ENCODE data around the gene CAMKK1. TPM values are rescaled to one million over a fixed set of nuclear protein-coding genes. Genes with fewer than 3 reads are reported as not detected.
"Not testable (repeated sequence)": the region's sequence is repeated elsewhere in the genome, so short reads cannot be mapped to it uniquely, and the experiment has no call there.

CAMKK1 gene
- total RNA-seq, 2 donors from 2014 or later: 1.5 to 3.3 TPM

DNA sequence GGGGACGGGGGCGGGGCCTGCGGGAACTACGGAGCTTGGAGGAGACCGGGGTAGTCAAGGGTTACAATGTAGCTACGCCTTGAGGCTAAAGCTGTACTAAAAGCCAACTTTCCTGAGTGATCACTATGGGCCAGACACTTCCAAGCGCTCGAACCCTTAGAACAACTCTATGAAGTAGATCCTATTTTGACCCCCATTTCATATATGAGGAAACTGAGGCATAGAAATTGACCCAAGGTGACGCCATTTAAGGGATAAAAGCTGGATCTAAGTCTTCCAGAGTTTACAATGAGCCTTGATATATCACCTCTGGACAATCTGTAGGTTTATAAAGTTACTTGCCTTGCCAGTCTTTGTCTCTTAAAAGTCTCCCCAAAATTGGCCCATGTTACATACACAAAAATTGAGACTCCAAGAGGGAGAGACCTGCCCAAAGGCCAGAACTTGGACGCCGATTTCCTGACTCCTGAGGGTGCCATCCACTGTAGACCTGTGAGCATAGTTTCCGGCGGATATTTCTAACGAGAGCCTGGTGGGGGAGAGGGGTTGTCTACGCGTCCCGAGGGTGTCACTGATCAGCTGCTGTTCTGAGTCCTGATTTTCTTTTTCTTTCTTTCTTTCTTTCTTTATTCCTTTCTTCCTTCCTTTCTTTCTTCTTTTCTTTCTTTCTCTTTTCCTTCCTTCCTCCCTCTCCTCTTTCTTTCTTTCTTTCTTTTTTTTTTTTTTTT lies 46.3 kb downstream of the CAMKK1 start:
- Mint-ChIP-seq H3K4me1 (ENCODE audit: low read depth in 2 of 2) (peaks cover 17 to 26% of the 10 kb centered on the region in 2 donors), H3K4me3 (peak overlapping the region; percentile 93), H3K36me3 (peaks cover 5% of the 10 kb centered on the region), H3K27ac (peak overlapping the region in 1 of 2 donors; percentile 77), H3K9me3 (no peaks in the 10 kb centered on the region), H3K27me3 (peaks cover 1 to 11% of the 10 kb centered on the region in 2 donors)
- ATAC-seq: no peak
- DNase-seq (ENCODE audit: low spot score): no peak

GRCh38 chr17:3845621-3846436 lies 47.0 kb downstream of the CAMKK1 start, which contains the start of gene NCBP3:
Gene NCBP3, minus strand, starts transcription at chr17:3846246. Its CDS starts 23 bp downstream, at chr17:3846223.
- H3K9me3 Mint-ChIP-seq: no peaks in the 10 kb centered on the region
- peak; percentile 93 for DNase-seq (ENCODE audit: low spot score)
- H3K4me3 Mint-ChIP-seq: peak within 1 kb of the TSS; percentile 93
- H3K27ac Mint-ChIP-seq: peak within 1 kb of the TSS; percentile 77 to 93
- peaks cover 7% of the 10 kb centered on the region for H3K36me3 Mint-ChIP-seq
- H3K27me3 Mint-ChIP-seq: peaks cover 0 to 8% of the 10 kb centered on the region in 2 donors
- H3K4me1 Mint-ChIP-seq (ENCODE audit: low read depth in 2 of 2): peaks cover 22 to 32% of the 10 kb centered on the region in 2 donors
- ATAC-seq: peak; percentile 99

DNA sequence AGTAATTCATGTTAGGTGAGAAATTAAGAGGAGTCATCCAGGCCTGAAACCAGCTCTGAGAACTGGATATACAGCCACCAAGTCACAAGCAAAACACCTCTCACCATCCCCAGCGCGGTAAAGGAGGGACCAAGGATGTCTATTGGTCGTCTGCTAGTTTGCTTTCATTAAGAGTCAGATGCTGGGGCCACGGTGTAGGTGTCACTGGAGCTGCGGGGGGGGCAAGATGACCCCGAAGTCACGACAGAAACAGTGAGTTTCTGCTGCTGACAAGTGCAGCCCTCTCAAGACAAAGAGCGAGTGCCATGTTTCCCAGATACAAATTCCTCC lies 47.6 kb downstream of the CAMKK1 start:
- no peak for DNase-seq (ENCODE audit: low spot score)
- peaks cover 0 to 8% of the 10 kb centered on the region in 2 donors for H3K27me3 Mint-ChIP-seq
- H3K4me3 Mint-ChIP-seq: peak overlapping the region; percentile 93
- H3K27ac Mint-ChIP-seq: peak overlapping the region; percentile 77 to 93
- no peaks in the 10 kb centered on the region for H3K9me3 Mint-ChIP-seq
- peaks cover 12% of the 10 kb centered on the region for H3K36me3 Mint-ChIP-seq
- peaks cover 27 to 36% of the 10 kb centered on the region in 2 donors for H3K4me1 Mint-ChIP-seq (ENCODE audit: low read depth in 2 of 2)
- ATAC-seq: peak; percentile 28 to 56

- peaks cover 31 to 36% of the 10 kb centered on the region in 2 donors for H3K4me1 Mint-ChIP-seq (ENCODE audit: low read depth in 2 of 2)
- not testable (repeated sequence) for H3K27me3 Mint-ChIP-seq; H3K9me3 Mint-ChIP-seq; ATAC-seq; DNase-seq (ENCODE audit: low spot score)
- peaks cover 19% of the 10 kb centered on the region for H3K36me3 Mint-ChIP-seq
- peak overlapping the region; percentile 93 for H3K4me3 Mint-ChIP-seq
- H3K27ac Mint-ChIP-seq: peak overlapping the region; percentile 39 to 77
These were observed 48.3 kb downstream of the CAMKK1 start for GRCh38 chr17:3844556-3844955.

GRCh38 chr17:3843935-3844516 lies 48.8 kb downstream of the CAMKK1 start:
- Mint-ChIP-seq H3K4me3 (peak overlapping the region; percentile 93), H3K36me3 (peaks cover 19% of the 10 kb centered on the region), H3K27ac (peak overlapping the region; percentile 39 to 77), H3K27me3 (no peaks in the 10 kb centered on the region), H3K9me3 (no peaks in the 10 kb centered on the region), H3K4me1 (ENCODE audit: low read depth in 2 of 2) (peaks cover 32 to 36% of the 10 kb centered on the region in 2 donors)
- ATAC-seq: no peak
- DNase-seq (ENCODE audit: low spot score): no peak

DNA sequence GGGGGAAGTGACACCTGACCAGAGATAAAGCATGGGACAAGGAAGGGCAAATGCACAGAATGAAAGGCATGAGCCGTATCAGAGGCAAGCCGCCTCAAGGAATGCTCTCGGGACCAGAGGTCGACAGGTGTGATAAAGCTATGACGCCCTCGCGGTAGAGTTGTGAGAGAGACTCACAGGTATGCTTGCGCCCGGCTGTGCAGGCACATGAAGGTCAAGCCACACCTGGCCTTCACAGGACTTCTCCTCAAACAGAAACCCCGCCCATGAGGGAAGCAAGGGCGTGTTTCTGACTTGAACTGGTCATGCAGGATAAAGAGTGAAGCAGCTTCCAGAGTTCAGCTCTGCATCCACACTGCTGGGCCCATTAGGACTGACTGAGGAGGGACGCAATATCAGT lies 54.6 kb downstream of the CAMKK1 start:
- peaks cover 26 to 30% of the 10 kb centered on the region in 2 donors for H3K4me1 Mint-ChIP-seq (ENCODE audit: low read depth in 2 of 2)
- ATAC-seq: no peak
- H3K9me3 Mint-ChIP-seq: no peaks in the 10 kb centered on the region
- DNase-seq (ENCODE audit: low spot score): no peak
- no peaks in the 10 kb centered on the region for H3K27me3 Mint-ChIP-seq
- H3K36me3 Mint-ChIP-seq: peaks cover 35% of the 10 kb centered on the region
- H3K4me3 Mint-ChIP-seq: no peak overlapping the region
- H3K27ac Mint-ChIP-seq: no peak overlapping the region

DNA sequence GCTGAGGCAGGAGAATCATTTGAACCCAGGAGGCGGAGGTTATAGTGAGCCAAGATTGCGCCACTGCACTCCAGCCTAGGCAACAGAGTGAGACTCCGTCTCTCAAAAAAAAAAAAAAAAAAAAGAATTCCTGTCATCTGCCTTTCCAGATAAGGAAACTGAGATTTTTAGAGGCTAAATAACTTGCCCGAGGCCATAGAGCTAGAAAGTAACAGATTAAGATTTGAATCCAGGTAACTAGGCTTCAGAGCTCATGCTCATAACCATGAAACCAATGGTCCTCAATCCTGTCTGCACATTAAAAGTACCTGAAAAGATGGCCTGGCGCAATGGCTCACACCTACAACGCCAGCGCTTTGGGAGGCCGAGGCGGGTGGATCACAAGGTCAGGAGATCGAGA lies 56.3 kb downstream of the CAMKK1 start:
- H3K27me3 Mint-ChIP-seq: no peaks in the 10 kb centered on the region
- H3K27ac Mint-ChIP-seq: no peak overlapping the region
- H3K36me3 Mint-ChIP-seq: peaks cover 35% of the 10 kb centered on the region
- ATAC-seq (no peak), DNase-seq (ENCODE audit: low spot score) (no peak)
- no peak overlapping the region for H3K4me3 Mint-ChIP-seq
- no peaks in the 10 kb centered on the region for H3K9me3 Mint-ChIP-seq
- peaks cover 26 to 30% of the 10 kb centered on the region in 2 donors for H3K4me1 Mint-ChIP-seq (ENCODE audit: low read depth in 2 of 2)

- DNase-seq (ENCODE audit: low spot score): no peak
- Mint-ChIP-seq H3K4me3 (no peak overlapping the region), H3K36me3 (peaks cover 31% of the 10 kb centered on the region), H3K4me1 (ENCODE audit: low read depth in 2 of 2) (peaks cover 18 to 22% of the 10 kb centered on the region in 2 donors), H3K27ac (no peak overlapping the region), H3K27me3 (no peaks in the 10 kb centered on the region), H3K9me3 (no peaks in the 10 kb centered on the region)
- no peak for ATAC-seq
These were observed 57.2 kb downstream of the CAMKK1 start for GRCh38 chr17:3835410-3836229.

GRCh38 chr17:3834811-3835210 lies 58.0 kb downstream of the CAMKK1 start:
- Mint-ChIP-seq H3K36me3 (peaks cover 24% of the 10 kb centered on the region), H3K27me3 (no peaks in the 10 kb centered on the region), H3K4me3 (no peak overlapping the region), H3K4me1 (ENCODE audit: low read depth in 2 of 2) (peaks cover 16 to 18% of the 10 kb centered on the region in 2 donors), H3K27ac (no peak overlapping the region), H3K9me3 (no peaks in the 10 kb centered on the region)
- ATAC-seq (no peak), DNase-seq (ENCODE audit: low spot score) (no peak)

- H3K27me3 Mint-ChIP-seq: no peaks in the 10 kb centered on the region
- peaks cover 10 to 19% of the 10 kb centered on the region in 2 donors for H3K4me1 Mint-ChIP-seq (ENCODE audit: low read depth in 2 of 2)
- DNase-seq (ENCODE audit: low spot score): no peak
- H3K4me3 Mint-ChIP-seq: no peak overlapping the region
- H3K36me3 Mint-ChIP-seq: peaks cover 31% of the 10 kb centered on the region
- H3K9me3 Mint-ChIP-seq: no peaks in the 10 kb centered on the region
- peak overlapping the region in 1 of 2 donors; percentile 21 for H3K27ac Mint-ChIP-seq
- no peak for ATAC-seq
These were observed 64.0 kb downstream of the CAMKK1 start for GRCh38 chr17:3828852-3829232.

DNA sequence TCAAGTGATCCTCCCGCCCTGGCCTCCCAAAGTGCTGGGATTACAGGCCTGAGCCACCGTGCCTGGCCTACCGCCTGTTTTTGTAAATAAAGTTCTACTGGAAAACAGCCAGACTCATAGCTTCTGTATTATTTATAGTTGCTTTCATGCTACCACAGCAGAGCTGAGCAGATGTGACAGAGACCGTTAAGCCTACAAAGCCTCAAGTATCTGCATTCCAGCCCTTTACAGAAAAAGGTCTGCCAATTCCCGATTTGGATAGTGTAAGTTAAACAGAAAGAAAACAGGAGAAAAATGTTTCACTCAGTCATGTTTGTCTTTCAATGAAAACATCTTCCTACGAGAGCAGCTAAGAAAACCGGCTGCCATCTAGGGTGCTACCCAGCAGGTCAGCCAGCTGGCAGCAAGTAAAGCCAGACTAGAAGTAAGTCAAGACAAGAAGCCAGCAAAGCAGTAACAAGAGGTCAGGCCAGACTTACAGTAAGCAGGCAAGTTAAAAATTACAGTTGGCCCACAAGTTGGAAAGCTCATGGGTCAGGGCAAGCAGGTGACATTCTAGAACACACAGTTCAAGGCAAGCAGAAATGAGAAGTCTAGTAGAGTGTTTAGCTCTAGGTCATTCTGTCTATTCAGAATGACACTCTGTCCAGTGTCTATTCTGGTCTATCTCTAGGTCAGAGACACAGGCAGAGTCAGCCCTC lies 64.6 kb downstream of the CAMKK1 start:
- no peak overlapping the region for H3K4me3 Mint-ChIP-seq
- H3K36me3 Mint-ChIP-seq: peaks cover 31% of the 10 kb centered on the region
- no peaks in the 10 kb centered on the region for H3K27me3 Mint-ChIP-seq
- ATAC-seq: no peak
- DNase-seq (ENCODE audit: low spot score): no peak
- peaks cover 8 to 17% of the 10 kb centered on the region in 2 donors for H3K4me1 Mint-ChIP-seq (ENCODE audit: low read depth in 2 of 2)
- no peaks in the 10 kb centered on the region for H3K9me3 Mint-ChIP-seq
- H3K27ac Mint-ChIP-seq: peak overlapping the region in 1 of 2 donors; percentile 13

- Mint-ChIP-seq H3K27ac (peak overlapping the region in 1 of 2 donors; percentile 27), H3K27me3 (no peaks in the 10 kb centered on the region), H3K4me3 (no peak overlapping the region), H3K4me1 (ENCODE audit: low read depth in 2 of 2) (peaks cover 8 to 17% of the 10 kb centered on the region in 2 donors), H3K9me3 (no peaks in the 10 kb centered on the region), H3K36me3 (peaks cover 31% of the 10 kb centered on the region)
- ATAC-seq: peak in 1 of 2 donors; percentile 61
- peak; percentile 72 for DNase-seq (ENCODE audit: low spot score)
These were observed 65.6 kb downstream of the CAMKK1 start for GRCh38 chr17:3827124-3827773.

All from natural killer cell treated with Interleukin-12 subunit alpha and Interleukin-12 subunit beta and Interleukin-15 and Interleukin-18, amount 100 ng/mL, for 72 hours (primary cell).